HepG2 (cell line): ENCODE measurements around the gene ABCB4.
"Not testable (repeated sequence)": the region's sequence is repeated elsewhere in the genome, so short reads cannot be mapped to it uniquely, and the experiment has no call there.

Experiments
- CTCF ChIP-seq: sonication (generic); formaldehyde crosslinking; IDR thresholded peaks from 2 replicates; pipeline ENCODE4 v1.5.0; 2020; ENCODE audit warnings: mild to moderate bottlenecking, missing genetic modification reagents, moderate library complexity
- HINFP ChIP-seq: sonication (generic); formaldehyde crosslinking; IDR thresholded peaks from 2 replicates; pipeline ENCODE4 v1.4.0; 2020; ENCODE audit warnings: low read depth, mild to moderate bottlenecking, missing genetic modification reagents
- PAX8 ChIP-seq: sonication (generic); formaldehyde crosslinking; IDR thresholded peaks from 2 replicates; pipeline ENCODE4 v1.8.0; 2022; ENCODE audit warnings: mild to moderate bottlenecking, missing genetic modification reagents, borderline replicate concordance
- REXO4 ChIP-seq: sonication (generic); formaldehyde crosslinking; IDR thresholded peaks from 2 replicates; pipeline ENCODE4 v1.8.0; 2022; ENCODE audit warnings: missing genetic modification reagents, mild to moderate bottlenecking, borderline replicate concordance
- TBP ChIP-seq: sonication (generic); formaldehyde crosslinking; IDR thresholded peaks from 2 replicates; pipeline ENCODE4 v1.5.0; 2020; ENCODE audit warnings: missing genetic modification reagents
- UBTF ChIP-seq: sonication (generic); formaldehyde crosslinking; IDR thresholded peaks from 2 replicates; pipeline ENCODE4 v1.4.0; 2020; ENCODE audit warnings: mild to moderate bottlenecking, missing genetic modification reagents
- ZNF383 ChIP-seq: sonication (generic); formaldehyde crosslinking; IDR thresholded peaks from 2 replicates; pipeline ENCODE4 v1.4.0; 2020; ENCODE audit warnings: missing genetic modification reagents, mild to moderate bottlenecking, borderline replicate concordance

- not testable (repeated sequence) for TF ChIP-seq REXO4 (CRISPR knock-in tag); CTCF (CRISPR knock-in tag); PAX8 (CRISPR knock-in tag); UBTF (CRISPR knock-in tag); HINFP (CRISPR knock-in tag); TBP (CRISPR knock-in tag); ZNF383
These were observed 6.3 kb downstream of the ABCB4 start for GRCh38 chr7:87469204-87469603.
